ENCODE data around the gene KLHDC3.

KLHDC3 gene, protein sequence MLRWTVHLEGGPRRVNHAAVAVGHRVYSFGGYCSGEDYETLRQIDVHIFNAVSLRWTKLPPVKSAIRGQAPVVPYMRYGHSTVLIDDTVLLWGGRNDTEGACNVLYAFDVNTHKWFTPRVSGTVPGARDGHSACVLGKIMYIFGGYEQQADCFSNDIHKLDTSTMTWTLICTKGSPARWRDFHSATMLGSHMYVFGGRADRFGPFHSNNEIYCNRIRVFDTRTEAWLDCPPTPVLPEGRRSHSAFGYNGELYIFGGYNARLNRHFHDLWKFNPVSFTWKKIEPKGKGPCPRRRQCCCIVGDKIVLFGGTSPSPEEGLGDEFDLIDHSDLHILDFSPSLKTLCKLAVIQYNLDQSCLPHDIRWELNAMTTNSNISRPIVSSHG

DNA sequence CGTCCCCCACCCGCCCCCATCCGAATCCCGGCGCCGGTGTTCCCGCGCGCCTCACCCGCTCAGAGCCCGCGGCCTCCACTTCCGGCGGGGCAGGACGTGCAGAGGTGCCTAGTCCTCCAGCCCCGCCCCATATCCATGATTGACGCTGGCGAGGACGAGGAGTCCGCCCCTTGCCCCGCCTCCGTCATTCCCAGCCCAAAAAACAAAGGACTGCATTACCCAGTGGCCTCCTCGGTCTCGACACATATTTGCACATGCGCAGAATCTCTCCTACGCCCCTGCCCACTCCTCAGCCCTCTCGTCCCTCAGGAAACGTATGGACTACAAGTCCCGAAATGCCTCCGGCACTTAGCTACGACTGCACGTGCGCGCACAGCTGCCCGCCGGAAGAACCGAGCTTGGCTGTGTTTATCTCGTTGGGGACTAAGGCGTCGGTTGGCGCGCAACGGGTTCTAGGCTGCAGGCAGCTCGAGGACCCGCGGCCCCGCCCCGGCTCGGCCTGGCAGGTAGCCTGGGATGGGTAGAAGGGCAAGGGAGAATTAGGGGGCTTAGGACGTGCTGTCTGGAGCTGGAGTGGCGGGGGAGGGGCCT is at the start of gene KLHDC3, which contains the start of gene MEA1:
Gene KLHDC3 (plus strand): TSS at position 407 of the 591 bp plus-strand sequence. CDS start 2,944 bp downstream, outside the sequence.
Gene MEA1 (minus strand): TSS at position 104 of the 591 bp plus-strand sequence. CDS start 133 bp downstream, outside the sequence.
- H3K27ac ChIP-seq = peak within 1 kb of the TSS; percentile 33
- DNase-seq (ENCODE audit: low read depth, low spot score) = peak; percentile 98

GRCh38 chr6:42966571-42966970 is 47.5 kb upstream of the KLHDC3 start:
- no peak for DNase-seq (ENCODE audit: low read depth, low spot score)
- H3K27ac ChIP-seq = no peak overlapping the region

GRCh38 chr6:42967228-42967627 is 46.8 kb upstream of the KLHDC3 start:
- H3K27ac ChIP-seq = no peak overlapping the region
- DNase-seq (ENCODE audit: low read depth, low spot score) = no peak

- no peak overlapping the region for H3K27ac ChIP-seq
These were observed 45.8 kb upstream of the KLHDC3 start for GRCh38 chr6:42968126-42968701.

GRCh38 chr6:42968783-42969182 is 45.3 kb upstream of the KLHDC3 start:
- DNase-seq (ENCODE audit: low read depth, low spot score) = no peak

More at GRCh38 chr6:42968126-42968701, 45.8 kb upstream of the KLHDC3 start:
- DNase-seq (ENCODE audit: low read depth, low spot score) = no peak

GRCh38 chr6:42969431-42969830 is 44.6 kb upstream of the KLHDC3 start:
- DNase-seq (ENCODE audit: low read depth, low spot score) = no peak
- no peak overlapping the region for H3K27ac ChIP-seq

More at GRCh38 chr6:42968783-42969182, 45.3 kb upstream of the KLHDC3 start:
- no peak overlapping the region for H3K27ac ChIP-seq

GRCh38 chr6:42969934-42970333 is 44.1 kb upstream of the KLHDC3 start:
- H3K27ac ChIP-seq = no peak overlapping the region

GRCh38 chr6:42970871-42971612 is 43.0 kb upstream of the KLHDC3 start:
- H3K27ac ChIP-seq = no peak overlapping the region
- DNase-seq (ENCODE audit: low read depth, low spot score) = no peak

More at GRCh38 chr6:42969934-42970333, 44.1 kb upstream of the KLHDC3 start:
- no peak for DNase-seq (ENCODE audit: low read depth, low spot score)

DNA sequence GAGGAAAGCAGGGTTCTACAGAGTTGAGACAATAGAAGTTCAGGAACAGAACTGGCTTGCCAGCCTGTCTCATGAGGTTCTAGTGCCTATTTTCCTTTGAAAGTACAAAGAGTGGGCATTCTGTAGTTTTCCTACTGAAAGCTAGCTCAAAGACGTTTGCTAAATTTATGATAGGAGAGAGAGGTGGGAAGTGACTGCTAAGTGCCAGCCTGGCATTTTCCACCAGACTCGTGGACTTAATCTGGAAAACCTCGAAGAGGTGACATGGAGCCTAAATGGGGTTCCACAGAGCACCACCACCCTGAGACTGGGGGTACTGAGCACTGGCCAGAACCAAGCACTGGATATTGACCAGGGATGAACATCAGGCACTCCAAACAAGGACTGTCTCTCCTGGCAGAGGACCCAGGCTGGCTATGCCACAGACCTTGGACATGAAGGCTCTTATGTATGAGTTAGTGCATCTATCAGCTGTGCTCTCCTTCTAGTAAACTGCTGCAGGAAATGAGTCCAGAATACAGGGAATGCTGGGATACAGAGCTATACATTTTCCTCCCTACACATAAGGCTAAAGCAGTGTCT is 42.2 kb upstream of the KLHDC3 start:
- H3K27ac ChIP-seq = no peak overlapping the region
- DNase-seq (ENCODE audit: low read depth, low spot score) = no peak

DNA sequence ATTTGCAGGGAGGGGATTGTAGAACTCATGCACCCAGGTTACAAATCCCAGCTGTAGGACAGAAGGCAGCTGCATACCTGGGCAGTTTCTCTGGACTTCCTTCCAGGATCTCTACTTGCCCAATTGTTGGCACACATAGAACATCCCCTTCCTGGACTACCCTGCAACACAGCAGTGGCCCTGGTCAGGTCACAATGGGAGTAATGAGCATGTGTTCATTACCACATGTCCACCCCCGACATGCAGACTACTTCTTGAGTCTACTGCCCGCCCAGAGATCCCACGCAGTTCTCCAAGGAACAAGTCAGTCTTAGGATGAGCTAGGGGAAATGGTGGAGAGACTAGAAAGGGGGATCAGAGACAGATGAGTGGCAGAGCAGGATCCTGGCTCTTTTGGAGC is 40.1 kb upstream of the KLHDC3 start:
- no peak overlapping the region for H3K27ac ChIP-seq
- no peak for DNase-seq (ENCODE audit: low read depth, low spot score)

DNA sequence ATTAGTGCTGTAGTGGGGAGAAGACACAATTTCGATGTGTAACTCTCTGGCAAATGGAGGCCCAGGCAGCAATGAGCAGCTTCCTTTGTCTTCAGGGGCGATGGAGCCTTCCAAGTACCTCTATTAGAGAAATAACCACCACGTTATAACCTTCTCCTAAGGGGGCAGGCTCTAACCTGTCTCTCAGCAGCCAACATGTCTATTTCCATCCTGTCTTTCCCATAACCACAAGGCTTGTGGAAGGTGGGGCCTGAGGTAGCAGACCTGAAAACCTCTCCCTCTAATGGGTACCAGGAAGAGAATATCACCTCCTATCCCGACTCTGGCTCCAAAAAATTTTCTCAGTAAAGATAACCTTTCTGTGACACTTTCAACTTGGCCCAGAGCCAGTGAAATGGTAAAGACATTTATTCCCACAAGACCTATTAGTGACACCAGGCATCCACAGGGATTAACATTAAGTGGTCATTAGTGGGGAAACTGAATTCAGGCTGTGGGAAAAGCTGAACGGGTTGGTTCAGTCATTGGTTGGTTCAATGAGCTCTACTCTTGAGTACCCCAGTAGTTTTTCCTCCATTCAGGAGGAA is 39.0 kb upstream of the KLHDC3 start:
- H3K27ac ChIP-seq = no peak overlapping the region
- no peak for DNase-seq (ENCODE audit: low read depth, low spot score)

- H3K27ac ChIP-seq = peak overlapping the region; percentile 76
- DNase-seq (ENCODE audit: low read depth, low spot score) = no peak
These were observed 35.6 kb upstream of the KLHDC3 start for GRCh38 chr6:42978487-42978838.

- no peak for DNase-seq (ENCODE audit: low read depth, low spot score)
- peak within 1 kb of the TSS; percentile 76 for H3K27ac ChIP-seq
These were observed 35.1 kb upstream of the KLHDC3 start, which contains the start of gene PEX6 for GRCh38 chr6:42978839-42979522. Gene PEX6 (minus strand): TSS chr6:42979181. CDS start chr6:42979150, 31 bp downstream.

DNA sequence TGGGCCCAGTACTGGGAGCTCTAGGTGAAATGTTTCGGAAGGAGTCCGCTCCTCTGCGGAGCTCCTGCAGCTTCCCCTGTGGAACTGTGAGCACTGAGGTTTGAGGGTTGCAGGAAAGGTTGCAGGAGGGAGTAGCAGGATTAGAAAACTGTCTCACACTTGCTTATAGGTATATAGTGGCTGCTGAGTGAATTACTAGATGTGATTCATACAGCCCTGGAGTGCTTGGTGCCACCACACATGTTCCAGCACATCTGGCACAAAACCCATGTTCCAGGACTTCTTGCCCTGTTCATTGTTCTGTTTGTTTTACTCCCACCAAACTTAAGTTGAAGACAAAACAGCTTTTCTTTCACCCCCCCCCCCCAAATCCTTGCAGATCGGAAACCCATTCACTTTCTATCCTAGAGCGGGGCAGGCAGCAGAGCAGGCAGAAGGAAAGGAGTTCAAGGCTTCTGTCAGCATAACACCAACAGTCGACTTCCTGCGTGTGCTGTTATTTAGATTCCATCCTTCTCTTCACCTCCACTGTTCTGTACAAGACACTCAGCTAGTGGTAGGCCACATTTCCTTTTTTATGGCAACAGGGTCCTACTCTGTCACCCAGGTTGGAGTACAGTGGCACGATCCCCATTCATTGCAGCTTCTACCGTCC is 34.4 kb upstream of the KLHDC3 start:
- DNase-seq (ENCODE audit: low read depth, low spot score) = peak; percentile 31
- peak overlapping the region; percentile 76 for H3K27ac ChIP-seq

DNA sequence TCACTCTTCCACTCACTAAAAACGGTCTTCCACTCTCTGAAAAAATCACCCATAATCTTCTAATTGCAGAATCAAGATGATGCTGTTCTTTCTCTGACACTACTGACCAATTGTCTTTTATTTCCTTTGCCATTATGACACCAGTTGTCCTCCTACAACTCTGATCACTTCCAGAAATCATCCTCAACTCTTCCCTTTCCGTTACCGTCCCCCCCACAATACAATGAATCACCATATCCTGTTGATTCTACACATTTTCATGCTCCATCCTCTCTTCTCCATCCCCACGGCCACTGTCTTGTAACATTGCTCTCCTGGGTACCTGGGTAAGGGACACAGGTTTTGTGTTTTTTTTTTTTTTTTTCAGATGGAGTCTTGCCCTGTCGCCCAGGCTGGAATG is 32.2 kb upstream of the KLHDC3 start:
- no peak for DNase-seq (ENCODE audit: low read depth, low spot score)
- no peak overlapping the region for H3K27ac ChIP-seq

GRCh38 chr6:42984001-42984923 is 29.8 kb upstream of the KLHDC3 start, which contains the start of gene PPP2R5D:
Gene PPP2R5D (plus strand): TSS chr6:42984570. CDS start chr6:42984678, 108 bp downstream.
- peak; percentile 94 for DNase-seq (ENCODE audit: low read depth, low spot score)
- peak within 1 kb of the TSS; percentile 50 for H3K27ac ChIP-seq

- no peak for DNase-seq (ENCODE audit: low read depth, low spot score)
- H3K27ac ChIP-seq = peak overlapping the region; percentile 50
These were observed 29.0 kb upstream of the KLHDC3 start for GRCh38 chr6:42984924-42985475.
